ENCODE results near the gene GRIP2. TPM values are rescaled to one million over a fixed set of nuclear protein-coding genes. Genes with fewer than 3 reads are reported as not detected.

GRIP2 gene
- total RNA-seq, 6 experiments from 2014 or later = 0.04 to 0.44 (median 0.33) TPM; not detected in 1

DNA sequence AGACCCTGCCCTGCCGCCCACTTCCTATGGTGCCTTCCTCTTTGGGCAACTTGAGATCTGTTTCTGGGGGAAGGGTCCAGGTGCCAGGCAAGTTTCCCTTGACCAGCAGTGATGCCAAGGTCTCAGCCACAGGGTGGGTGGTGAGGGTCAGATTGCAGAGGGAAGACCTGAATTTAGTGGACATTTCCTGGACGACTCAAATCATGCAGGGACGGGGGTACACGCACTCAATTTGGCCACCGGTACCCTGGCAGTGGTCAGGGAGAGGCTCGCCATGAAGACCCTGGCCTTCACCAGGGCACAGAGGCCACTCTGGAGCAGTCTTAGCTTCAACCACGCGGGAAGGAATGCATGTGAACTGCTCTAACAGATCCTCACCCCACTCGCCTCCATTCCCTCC, 1.5 kb upstream of the GRIP2 start:
- H3K36me3 ChIP-seq = no peaks in the 10 kb centered on the region
- no peaks in the 10 kb centered on the region for H3K27me3 ChIP-seq
- H3K4me1 ChIP-seq = no peaks in the 10 kb centered on the region
- intact Hi-C loops (cut with DNase I) = no loop called here
- no peak overlapping the region for H3K27ac ChIP-seq
- 86% methylated on average over 3 of the region's 9 CpGs for WGBS (ENCODE audit: insufficient coverage, low coverage, low lambda C conversion rate, missing lambda C conversion rate)
- no peak overlapping the region for H3K4me3 ChIP-seq
- DNase-seq (peak in 1 of 3 donors; percentile 18), ATAC-seq (no peak)
- no peaks in the 10 kb centered on the region for H3K9me3 ChIP-seq
- no peak for TF ChIP-seq POLR2A (IDR thresholded peaks at IDR 0.05)
- TF ChIP-seq, protein P1, sequence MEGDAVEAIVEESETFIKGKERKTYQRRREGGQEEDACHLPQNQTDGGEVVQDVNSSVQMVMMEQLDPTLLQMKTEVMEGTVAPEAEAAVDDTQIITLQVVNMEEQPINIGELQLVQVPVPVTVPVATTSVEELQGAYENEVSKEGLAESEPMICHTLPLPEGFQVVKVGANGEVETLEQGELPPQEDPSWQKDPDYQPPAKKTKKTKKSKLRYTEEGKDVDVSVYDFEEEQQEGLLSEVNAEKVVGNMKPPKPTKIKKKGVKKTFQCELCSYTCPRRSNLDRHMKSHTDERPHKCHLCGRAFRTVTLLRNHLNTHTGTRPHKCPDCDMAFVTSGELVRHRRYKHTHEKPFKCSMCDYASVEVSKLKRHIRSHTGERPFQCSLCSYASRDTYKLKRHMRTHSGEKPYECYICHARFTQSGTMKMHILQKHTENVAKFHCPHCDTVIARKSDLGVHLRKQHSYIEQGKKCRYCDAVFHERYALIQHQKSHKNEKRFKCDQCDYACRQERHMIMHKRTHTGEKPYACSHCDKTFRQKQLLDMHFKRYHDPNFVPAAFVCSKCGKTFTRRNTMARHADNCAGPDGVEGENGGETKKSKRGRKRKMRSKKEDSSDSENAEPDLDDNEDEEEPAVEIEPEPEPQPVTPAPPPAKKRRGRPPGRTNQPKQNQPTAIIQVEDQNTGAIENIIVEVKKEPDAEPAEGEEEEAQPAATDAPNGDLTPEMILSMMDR (IDR thresholded peaks at IDR 0.05) = no peak

GRCh38 chr3:14540821-14541385, 761 bp upstream of the GRIP2 start:
- Histone ChIP-seq H3K4me1 (no peaks in the 10 kb centered on the region), H3K4me3 (no peak overlapping the region), H3K27ac (no peak overlapping the region), H3K27me3 (no peaks in the 10 kb centered on the region), H3K36me3 (no peaks in the 10 kb centered on the region), H3K9me3 (no peaks in the 10 kb centered on the region)
- intact Hi-C loops (cut with DNase I) = no loop called here
- DNase-seq (peak in 1 of 3 donors; percentile 25), ATAC-seq (no peak)
- TF ChIP-seq, protein P1 (IDR thresholded peaks at IDR 0.05) = no peak
- no peak for TF ChIP-seq POLR2A (IDR thresholded peaks at IDR 0.05)
- WGBS (ENCODE audit: insufficient coverage, low coverage, low lambda C conversion rate, missing lambda C conversion rate) = no CpG with 5 or more reads among the region's 6 CpGs

GRCh38 chr3:14539384-14539741, 779 bp downstream of the GRIP2 start:
- no peak for TF ChIP-seq POLR2A (IDR thresholded peaks at IDR 0.05)
- TF ChIP-seq, protein P1 (IDR thresholded peaks at IDR 0.05) = no peak
- intact Hi-C loops (cut with DNase I) = no loop called here
- ATAC-seq = no peak
- Histone ChIP-seq H3K27ac (no peak overlapping the region), H3K27me3 (no peaks in the 10 kb centered on the region), H3K9me3 (no peaks in the 10 kb centered on the region), H3K4me1 (no peaks in the 10 kb centered on the region), H3K4me3 (no peak overlapping the region), H3K36me3 (no peaks in the 10 kb centered on the region)
- no CpG with 5 or more reads among the region's 4 CpGs for WGBS (ENCODE audit: insufficient coverage, low coverage, low lambda C conversion rate, missing lambda C conversion rate)
- DNase-seq = no peak

- Histone ChIP-seq H3K9me3 (no peaks in the 10 kb centered on the region), H3K4me1 (no peaks in the 10 kb centered on the region), H3K27me3 (no peaks in the 10 kb centered on the region), H3K4me3 (no peak overlapping the region), H3K27ac (no peak overlapping the region), H3K36me3 (no peaks in the 10 kb centered on the region)
- ATAC-seq = no peak
- TF ChIP-seq, protein P1 (IDR thresholded peaks at IDR 0.05) = no peak
- no peak for TF ChIP-seq POLR2A (IDR thresholded peaks at IDR 0.05)
- peak in 1 of 3 donors; percentile 41 for DNase-seq
- WGBS (ENCODE audit: insufficient coverage, low coverage, low lambda C conversion rate, missing lambda C conversion rate) = 100% methylated on average over 1 of the region's 3 CpGs
- intact Hi-C loops (cut with DNase I) = no loop called here
Measured at GRCh38 chr3:14538451-14539088, 1.6 kb downstream of the GRIP2 start.
